ENCODE measurements around the gene LAIR2. TPM values are rescaled to one million over a fixed set of nuclear protein-coding genes. Genes with fewer than 3 reads are reported as not detected.
"Not testable (repeated sequence)": the region's sequence is repeated elsewhere in the genome, so short reads cannot be mapped to it uniquely, and the experiment has no call there.

Gene LAIR2
- total and polyA plus RNA-seq, 2 experiments from 2014 or later: not detected

DNA sequence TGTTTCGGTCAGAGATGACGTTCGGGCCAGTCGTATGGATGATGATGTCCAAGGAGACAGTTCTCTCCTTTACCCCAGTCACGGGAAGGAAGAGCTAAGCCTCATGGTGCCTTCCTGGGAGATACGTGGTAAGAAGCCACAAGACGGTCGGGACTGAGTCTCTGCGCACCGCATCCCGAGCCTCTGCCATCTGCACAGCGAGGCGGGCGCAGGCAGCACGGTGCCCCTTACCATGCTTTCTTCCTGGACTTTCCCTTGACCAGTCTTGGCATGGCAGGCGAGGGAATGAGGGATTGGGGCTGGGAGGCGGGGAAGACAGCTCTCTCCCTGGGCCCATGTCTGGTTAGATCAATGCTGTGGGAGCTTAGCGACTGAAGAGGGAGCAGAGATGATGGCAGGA, 10.1 kb upstream of the LAIR2 start:
- Histone ChIP-seq H3K27ac (no peak overlapping the region), H3K4me3 (no peak overlapping the region), H3K79me2 (no peaks in the 10 kb centered on the region), H3K9me2 (replicated peaks; ENCODE audit: insufficient read depth) (no peaks in the 10 kb centered on the region), H3K27me3 (no peaks in the 10 kb centered on the region), H4K20me1 (ENCODE audit: insufficient read depth, poor library complexity, severe bottlenecking) (no peaks in the 10 kb centered on the region), H3K9me3 (ENCODE audit: low read depth) (no peaks in the 10 kb centered on the region), H3K4me1 (ENCODE audit: insufficient read depth) (no peaks in the 10 kb centered on the region), H3K4me2 (no peak overlapping the region), H3K36me3 (replicated peaks; ENCODE audit: insufficient read depth, low read depth) (no peaks in the 10 kb centered on the region), H2AFZ (no peak overlapping the region)
- no peak for TF ChIP-seq EZH2 (IDR thresholded peaks at IDR 0.05; ENCODE audit: borderline replicate concordance)
- no peak for TF ChIP-seq EZH2phosphoT487 (IDR thresholded peaks at IDR 0.05; ENCODE audit: low read depth, severe bottlenecking, unreplicated experiment)
- TF ChIP-seq, protein P1, sequence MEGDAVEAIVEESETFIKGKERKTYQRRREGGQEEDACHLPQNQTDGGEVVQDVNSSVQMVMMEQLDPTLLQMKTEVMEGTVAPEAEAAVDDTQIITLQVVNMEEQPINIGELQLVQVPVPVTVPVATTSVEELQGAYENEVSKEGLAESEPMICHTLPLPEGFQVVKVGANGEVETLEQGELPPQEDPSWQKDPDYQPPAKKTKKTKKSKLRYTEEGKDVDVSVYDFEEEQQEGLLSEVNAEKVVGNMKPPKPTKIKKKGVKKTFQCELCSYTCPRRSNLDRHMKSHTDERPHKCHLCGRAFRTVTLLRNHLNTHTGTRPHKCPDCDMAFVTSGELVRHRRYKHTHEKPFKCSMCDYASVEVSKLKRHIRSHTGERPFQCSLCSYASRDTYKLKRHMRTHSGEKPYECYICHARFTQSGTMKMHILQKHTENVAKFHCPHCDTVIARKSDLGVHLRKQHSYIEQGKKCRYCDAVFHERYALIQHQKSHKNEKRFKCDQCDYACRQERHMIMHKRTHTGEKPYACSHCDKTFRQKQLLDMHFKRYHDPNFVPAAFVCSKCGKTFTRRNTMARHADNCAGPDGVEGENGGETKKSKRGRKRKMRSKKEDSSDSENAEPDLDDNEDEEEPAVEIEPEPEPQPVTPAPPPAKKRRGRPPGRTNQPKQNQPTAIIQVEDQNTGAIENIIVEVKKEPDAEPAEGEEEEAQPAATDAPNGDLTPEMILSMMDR (IDR thresholded peaks at IDR 0.05; ENCODE audit: poor library complexity): no peak
- 85% methylated on average over 18 of the region's 18 CpGs for WGBS (ENCODE audit: low lambda C conversion rate, missing lambda C conversion rate)
- no peak for DNase-seq (ENCODE audit: low spot score)

DNA sequence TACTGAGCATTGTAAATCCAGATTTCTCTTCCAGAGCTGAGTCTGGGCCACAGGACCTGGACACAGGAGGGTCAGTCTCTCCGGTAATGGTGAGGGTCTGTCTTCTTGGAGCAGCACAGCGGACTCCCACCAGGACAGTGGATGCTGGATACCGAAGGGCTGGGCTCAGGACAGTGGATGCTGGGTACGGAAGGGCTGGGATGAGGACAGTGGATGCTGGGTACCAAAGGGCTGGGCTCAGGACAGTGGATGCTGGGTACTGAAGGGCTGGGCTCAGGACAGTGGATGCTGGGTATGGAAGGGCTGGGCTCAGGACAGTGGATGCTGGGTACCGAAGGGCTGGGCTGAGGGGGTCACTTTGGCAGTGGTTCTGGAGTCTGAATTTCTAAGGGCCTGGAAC, 9.6 kb upstream of the LAIR2 start:
- H4K20me1 ChIP-seq (ENCODE audit: insufficient read depth, poor library complexity, severe bottlenecking); H3K36me3 ChIP-seq (replicated peaks; ENCODE audit: insufficient read depth, low read depth); H3K79me2 ChIP-seq; H3K4me2 ChIP-seq; H2AFZ ChIP-seq; H3K9me2 ChIP-seq (replicated peaks; ENCODE audit: insufficient read depth); H3K27me3 ChIP-seq; DNase-seq (ENCODE audit: low spot score); H3K4me3 ChIP-seq; H3K27ac ChIP-seq; H3K4me1 ChIP-seq (ENCODE audit: insufficient read depth); H3K9me3 ChIP-seq (ENCODE audit: low read depth): not testable (repeated sequence)
- 78% methylated on average over 5 of the region's 5 CpGs for WGBS (ENCODE audit: low lambda C conversion rate, missing lambda C conversion rate)

DNA sequence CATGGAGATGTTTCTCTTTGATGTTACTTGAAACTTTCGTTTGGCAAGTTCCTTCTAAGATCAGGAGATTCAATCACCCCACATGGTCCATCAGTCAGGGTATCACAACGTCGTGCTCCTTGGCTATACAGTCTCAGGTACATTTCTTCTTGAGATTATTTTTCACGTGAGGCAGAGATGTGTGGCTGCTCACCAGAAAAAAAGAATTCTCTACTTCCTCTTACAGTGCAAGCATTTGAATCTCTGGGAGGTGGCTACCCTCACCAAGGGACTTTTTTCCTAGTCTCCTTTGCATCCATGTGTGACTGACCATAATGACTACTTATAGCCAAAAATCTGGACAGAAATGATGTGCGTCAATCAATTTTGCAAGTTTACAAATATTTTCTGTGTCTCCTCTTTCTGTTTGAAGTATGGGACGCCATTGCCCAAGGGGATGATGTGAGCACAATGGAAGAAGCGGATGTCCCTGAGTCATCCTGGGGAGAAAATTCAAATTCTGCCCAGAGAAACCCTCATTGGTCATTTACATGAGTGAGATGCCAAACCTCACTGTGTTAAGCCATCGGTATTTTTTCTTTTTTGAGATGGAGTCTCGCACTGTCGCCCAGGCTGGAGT, 8.6 kb upstream of the LAIR2 start:
- H4K20me1 ChIP-seq (ENCODE audit: insufficient read depth, poor library complexity, severe bottlenecking): no peaks in the 10 kb centered on the region
- H3K79me2 ChIP-seq: no peaks in the 10 kb centered on the region
- no peaks in the 10 kb centered on the region for H3K9me3 ChIP-seq (ENCODE audit: low read depth)
- DNase-seq (ENCODE audit: low spot score): no peak
- H3K27me3 ChIP-seq: no peaks in the 10 kb centered on the region
- WGBS (ENCODE audit: low lambda C conversion rate, missing lambda C conversion rate): 60% methylated on average over 10 of the region's 10 CpGs
- H3K27ac ChIP-seq: no peak overlapping the region
- TF ChIP-seq EZH2phosphoT487 (IDR thresholded peaks at IDR 0.05; ENCODE audit: low read depth, severe bottlenecking, unreplicated experiment) (no peak), EZH2 (IDR thresholded peaks at IDR 0.05; ENCODE audit: borderline replicate concordance) (no peak)
- TF ChIP-seq, protein P1 (IDR thresholded peaks at IDR 0.05; ENCODE audit: poor library complexity): no peak
- H3K4me2 ChIP-seq: no peak overlapping the region
- H3K4me3 ChIP-seq: no peak overlapping the region
- no peaks in the 10 kb centered on the region for H3K4me1 ChIP-seq (ENCODE audit: insufficient read depth)
- H3K36me3 ChIP-seq (replicated peaks; ENCODE audit: insufficient read depth, low read depth): no peaks in the 10 kb centered on the region
- H2AFZ ChIP-seq: no peak overlapping the region
- H3K9me2 ChIP-seq (replicated peaks; ENCODE audit: insufficient read depth): no peaks in the 10 kb centered on the region

DNA sequence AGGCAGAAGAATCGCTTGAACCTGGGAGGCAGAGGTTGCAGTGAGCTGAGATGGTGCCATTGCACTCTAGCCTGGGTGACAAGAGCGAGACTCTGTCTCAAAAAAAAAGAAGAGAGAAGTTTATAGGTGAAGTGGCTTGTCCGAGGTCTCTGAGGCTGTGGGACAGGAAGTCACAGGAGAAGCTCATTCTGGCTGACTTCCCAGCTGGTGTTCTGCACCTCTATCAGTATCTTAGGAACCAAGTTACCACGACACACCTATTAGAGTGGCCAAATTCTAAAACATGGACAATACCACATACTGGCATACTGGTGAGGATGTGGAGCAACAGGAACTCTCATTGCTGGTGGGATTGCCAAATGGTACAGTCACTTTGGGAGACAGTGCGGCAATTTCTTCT, 7.3 kb upstream of the LAIR2 start:
- 63% methylated on average over 5 of the region's 5 CpGs for WGBS (ENCODE audit: low lambda C conversion rate, missing lambda C conversion rate)
- not testable (repeated sequence) for H3K4me1 ChIP-seq (ENCODE audit: insufficient read depth)

DNA sequence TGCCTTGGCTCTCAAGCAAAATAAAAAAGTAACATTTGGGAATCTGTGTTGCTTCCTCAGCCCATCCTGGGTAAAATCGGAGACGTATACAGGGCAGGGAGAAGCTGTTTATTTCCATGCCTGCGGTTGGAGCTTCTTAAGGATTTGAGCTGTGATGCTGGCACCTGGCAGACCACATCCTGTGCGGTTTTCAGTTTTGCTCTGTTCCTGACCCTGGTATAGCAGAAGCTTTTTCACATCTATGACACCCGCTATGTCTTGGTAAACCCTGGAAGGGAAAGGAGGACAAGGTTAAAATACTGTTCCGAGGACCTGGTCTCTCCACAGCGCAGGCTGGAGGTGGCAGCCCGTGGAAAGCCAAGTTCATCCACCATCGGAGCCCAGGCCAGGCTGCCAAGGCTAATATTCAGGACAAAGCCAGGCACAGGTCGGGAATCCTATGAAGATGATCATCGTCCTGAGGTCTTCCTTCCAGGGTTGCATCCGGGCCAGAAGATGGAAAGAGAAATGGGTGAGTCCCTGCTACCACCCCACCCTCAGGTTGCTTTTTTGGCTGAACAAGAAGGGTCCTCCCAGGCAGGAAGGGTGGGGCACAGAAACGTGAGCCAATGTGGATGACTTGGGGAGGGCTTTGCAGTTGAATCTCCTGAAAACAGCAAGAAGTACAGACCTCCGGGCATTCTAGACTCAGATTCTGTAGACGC, 4.7 kb upstream of the LAIR2 start:
- H2AFZ ChIP-seq; H3K9me2 ChIP-seq (replicated peaks; ENCODE audit: insufficient read depth); H3K4me2 ChIP-seq; H3K4me3 ChIP-seq; H4K20me1 ChIP-seq (ENCODE audit: insufficient read depth, poor library complexity, severe bottlenecking); H3K79me2 ChIP-seq; H3K9me3 ChIP-seq (ENCODE audit: low read depth); H3K36me3 ChIP-seq (replicated peaks; ENCODE audit: insufficient read depth, low read depth); H3K27me3 ChIP-seq; DNase-seq (ENCODE audit: low spot score); H3K4me1 ChIP-seq (ENCODE audit: insufficient read depth); H3K27ac ChIP-seq: not testable (repeated sequence)
- WGBS (ENCODE audit: low lambda C conversion rate, missing lambda C conversion rate): 71% methylated on average over 13 of the region's 15 CpGs

More for the DNA sequence above, 7.3 kb upstream of the LAIR2 start:
- not testable (repeated sequence) for H3K4me2 ChIP-seq; H3K36me3 ChIP-seq (replicated peaks; ENCODE audit: insufficient read depth, low read depth); H3K9me3 ChIP-seq (ENCODE audit: low read depth); DNase-seq (ENCODE audit: low spot score); H2AFZ ChIP-seq; H3K9me2 ChIP-seq (replicated peaks; ENCODE audit: insufficient read depth); H3K27ac ChIP-seq; H3K79me2 ChIP-seq; H3K4me3 ChIP-seq; H4K20me1 ChIP-seq (ENCODE audit: insufficient read depth, poor library complexity, severe bottlenecking); H3K27me3 ChIP-seq

DNA sequence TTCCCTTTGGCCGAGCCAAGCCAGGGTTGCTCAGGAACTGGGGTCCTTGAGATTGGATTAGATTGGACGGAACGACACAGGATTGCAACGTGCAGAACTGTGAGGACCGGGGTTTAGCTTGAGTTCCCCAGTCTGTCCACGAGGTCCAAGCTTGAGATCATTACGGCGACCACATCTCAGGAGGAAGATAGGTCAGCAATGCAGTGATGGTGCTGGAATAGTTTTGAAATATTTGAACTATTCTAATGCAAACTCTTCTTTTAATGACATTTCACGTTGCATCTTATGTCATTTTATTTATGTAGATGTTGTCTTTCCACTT, 4.2 kb upstream of the LAIR2 start:
- H4K20me1 ChIP-seq (ENCODE audit: insufficient read depth, poor library complexity, severe bottlenecking); DNase-seq (ENCODE audit: low spot score); H2AFZ ChIP-seq; H3K27me3 ChIP-seq; H3K79me2 ChIP-seq; H3K4me1 ChIP-seq (ENCODE audit: insufficient read depth); H3K9me2 ChIP-seq (replicated peaks; ENCODE audit: insufficient read depth); H3K36me3 ChIP-seq (replicated peaks; ENCODE audit: insufficient read depth, low read depth); H3K4me2 ChIP-seq; H3K9me3 ChIP-seq (ENCODE audit: low read depth); H3K4me3 ChIP-seq; H3K27ac ChIP-seq: not testable (repeated sequence)
- 66% methylated on average over 9 of the region's 9 CpGs for WGBS (ENCODE audit: low lambda C conversion rate, missing lambda C conversion rate)

DNA sequence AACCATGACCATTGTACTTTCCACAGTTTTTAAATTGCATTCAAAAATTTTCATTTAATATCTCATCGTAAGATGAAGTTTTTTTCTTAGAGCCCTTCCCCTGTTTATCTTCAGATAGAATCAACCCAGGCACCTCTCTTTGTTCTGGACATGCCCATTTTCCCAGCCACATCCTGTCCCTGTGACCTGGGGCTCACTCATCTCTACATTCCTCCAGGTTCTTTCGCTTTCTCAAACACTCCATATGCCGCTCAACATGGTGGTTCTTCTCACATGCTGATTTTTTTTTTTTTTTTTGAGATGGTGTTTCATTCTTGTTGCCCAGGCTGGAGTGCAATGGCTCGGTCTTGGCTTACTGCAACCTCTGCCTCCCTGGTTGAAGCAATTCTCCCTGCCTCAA, 2.9 kb downstream of the LAIR2 start:
- DNase-seq (ENCODE audit: low spot score); H3K4me1 ChIP-seq (ENCODE audit: insufficient read depth); H3K9me2 ChIP-seq (replicated peaks; ENCODE audit: insufficient read depth); H3K27me3 ChIP-seq; H3K36me3 ChIP-seq (replicated peaks; ENCODE audit: insufficient read depth, low read depth); H4K20me1 ChIP-seq (ENCODE audit: insufficient read depth, poor library complexity, severe bottlenecking); H3K27ac ChIP-seq; H3K4me3 ChIP-seq; H3K79me2 ChIP-seq; H3K4me2 ChIP-seq; H3K9me3 ChIP-seq (ENCODE audit: low read depth); H2AFZ ChIP-seq: not testable (repeated sequence)
- WGBS (ENCODE audit: low lambda C conversion rate, missing lambda C conversion rate): 80% methylated on average over 4 of the region's 4 CpGs

All from hepatocyte (in vitro differentiated cells).